ENCODE results near the gene VSTM4. TPM values are rescaled to one million over a fixed set of nuclear protein-coding genes. Genes with fewer than 3 reads are reported as not detected.

Gene VSTM4
- polyA plus RNA-seq, 3 donors = 13.4 to 16.6 (median 15.9) TPM

DNA sequence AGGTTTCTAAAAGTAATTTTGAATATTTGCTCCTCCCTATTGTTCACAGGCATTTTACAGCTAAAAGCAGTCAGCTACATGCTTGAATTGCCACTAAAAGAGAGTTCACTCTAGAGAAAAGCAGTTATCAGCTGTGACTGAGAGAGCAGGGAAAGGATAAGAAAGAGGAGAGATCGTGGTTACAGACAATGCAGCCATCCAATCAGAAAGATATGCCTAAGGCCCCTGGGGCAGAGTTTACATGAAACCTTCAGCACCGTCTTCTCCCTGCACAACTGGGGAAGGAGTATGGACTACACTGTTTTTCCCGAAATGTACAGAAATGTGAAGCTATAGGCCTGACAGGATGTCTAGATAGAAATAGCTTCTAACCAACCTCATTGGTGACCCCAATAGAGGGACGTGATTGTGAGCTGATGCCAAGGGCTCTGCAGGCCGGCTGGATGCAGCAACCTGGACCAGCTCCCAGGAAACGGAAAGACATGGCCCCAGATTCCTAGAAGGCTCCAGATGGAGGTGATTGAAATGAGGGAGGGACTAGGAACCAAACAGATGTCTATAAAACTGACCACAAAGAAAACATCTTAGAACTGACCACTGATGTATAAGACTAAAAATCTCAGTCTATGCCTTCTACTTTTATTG lies 3.2 kb upstream of the VSTM4 start:
- no peak for DNase-seq (ENCODE audit: low read depth in 3 of 3, low spot score in 2 of 3)

DNA sequence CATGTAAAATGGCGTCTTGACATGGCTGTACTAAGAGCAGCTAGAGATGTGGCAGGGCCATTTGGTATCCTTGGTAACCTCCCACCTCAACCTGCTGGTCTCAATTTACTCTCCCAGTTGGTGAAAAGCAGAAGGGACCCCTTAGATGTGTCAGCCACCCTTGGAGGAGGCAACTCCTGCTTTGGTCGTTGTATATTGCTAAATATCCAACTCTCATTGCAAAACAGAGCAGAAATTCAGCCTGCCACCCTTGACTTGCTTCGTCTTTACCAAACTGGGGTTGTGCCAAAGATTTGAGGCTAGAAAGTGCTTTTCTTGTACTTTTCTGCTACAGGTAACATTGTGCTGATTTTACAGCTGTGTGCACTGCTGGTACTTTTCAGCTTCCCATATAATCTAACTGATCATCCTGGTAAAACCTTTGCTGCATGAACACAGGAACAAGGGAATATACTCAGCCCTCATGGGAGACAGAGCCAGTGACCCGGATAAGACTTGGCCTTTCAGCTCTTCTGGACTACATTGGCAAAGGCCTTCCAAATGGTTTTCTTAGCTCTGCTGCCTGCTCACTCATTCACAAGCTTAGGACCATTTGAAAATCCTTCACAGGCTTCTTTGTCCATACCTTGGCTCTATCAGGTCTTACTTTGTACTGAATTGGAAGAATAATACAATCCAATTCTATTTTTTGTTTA lies 2.2 kb upstream of the VSTM4 start:
- DNase-seq (ENCODE audit: low read depth in 3 of 3, low spot score in 2 of 3) = no peak

DNA sequence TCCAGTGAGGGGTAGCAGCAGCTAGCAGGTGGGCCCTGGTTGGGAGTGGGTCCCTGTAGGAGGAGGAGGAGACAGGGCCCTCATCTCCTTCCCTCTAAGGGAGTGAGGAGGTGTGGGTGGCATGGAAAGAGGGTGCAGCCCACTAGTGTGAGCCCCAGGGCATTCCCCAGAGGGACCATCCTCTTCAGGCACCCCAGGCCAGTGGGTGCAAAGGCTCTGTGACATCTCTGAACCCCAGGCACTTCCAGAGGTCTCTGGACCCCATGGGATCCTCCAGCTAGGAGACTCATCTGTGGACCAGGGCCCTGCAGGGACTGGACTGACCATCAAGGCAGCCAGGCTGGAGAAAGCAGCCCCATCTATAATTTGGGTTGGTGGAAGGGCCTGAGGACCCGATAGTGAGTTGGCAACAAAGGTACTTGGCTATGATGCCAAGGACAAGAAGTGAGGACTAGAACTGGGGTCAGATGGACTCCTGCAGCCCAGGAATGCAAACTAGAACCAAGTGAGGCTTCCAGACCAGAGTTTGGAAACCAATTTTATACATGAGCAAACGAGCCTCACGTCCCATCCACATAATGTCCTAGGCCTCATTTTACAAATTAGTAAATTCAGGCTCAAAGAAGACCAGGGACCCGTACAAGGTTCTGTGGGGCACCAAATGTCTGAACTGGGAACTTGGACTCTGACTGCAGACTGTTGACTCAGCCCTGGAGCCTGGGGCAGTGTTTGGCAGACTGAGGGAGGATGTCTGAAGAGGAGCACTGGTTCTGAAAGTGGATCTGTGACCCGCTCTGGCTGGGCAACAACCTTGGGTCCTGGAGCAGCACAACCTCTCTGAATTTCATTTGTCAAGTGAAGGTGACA lies 1.4 kb upstream of the VSTM4 start:
- no peak for DNase-seq (ENCODE audit: low read depth in 3 of 3, low spot score in 2 of 3)

DNA sequence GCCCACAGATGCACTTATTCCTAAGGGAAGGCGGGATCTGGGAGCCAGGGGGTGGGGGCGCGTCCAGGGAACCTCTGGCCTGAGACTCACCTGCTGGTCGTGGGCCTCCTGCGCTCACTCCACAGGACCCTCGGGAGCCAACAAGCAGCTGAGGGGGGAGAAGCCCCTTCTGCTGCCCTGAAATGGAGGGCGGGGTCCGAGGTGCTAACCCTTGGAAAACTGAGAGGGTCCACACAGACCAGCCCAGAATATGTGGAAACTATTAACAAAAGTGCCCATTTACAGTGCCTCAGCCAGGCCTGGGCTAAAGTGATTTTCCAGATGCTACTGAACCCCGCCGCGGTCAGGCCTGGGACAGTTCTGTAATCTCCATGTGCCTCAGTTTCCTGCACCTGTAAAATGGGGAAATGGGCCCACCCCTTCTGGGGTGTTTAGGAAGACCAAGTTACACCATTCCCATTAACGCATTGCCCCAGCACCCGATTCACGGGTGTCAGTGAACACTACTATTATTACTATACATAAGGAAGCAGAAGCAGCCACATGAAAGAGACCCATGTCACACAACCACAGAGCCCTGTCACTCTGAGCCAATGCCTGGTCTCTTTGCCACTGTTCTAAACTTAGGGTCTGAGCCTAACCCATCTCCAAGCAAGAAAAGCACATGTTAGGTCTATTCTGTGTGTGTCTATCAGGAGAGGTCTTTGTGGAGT lies 630 bp upstream of the VSTM4 start:
- DNase-seq (ENCODE audit: low read depth in 3 of 3, low spot score in 2 of 3) = no peak

DNA sequence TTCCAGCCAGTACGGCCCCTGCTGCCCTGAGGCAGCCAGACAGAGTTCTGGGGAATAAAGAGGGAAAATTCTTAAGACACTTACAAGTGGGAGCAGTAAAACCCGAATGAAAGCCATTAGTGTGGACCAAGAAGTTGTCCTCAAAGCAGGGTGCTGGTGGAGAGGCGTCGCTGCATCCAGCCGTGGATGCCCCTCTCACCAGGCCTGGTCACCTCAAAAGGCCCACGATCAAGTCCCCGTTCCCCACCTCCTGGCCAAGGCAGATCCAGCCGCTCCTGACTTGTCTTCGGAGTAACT lies 656 bp downstream of the VSTM4 start:
- DNase-seq (ENCODE audit: low read depth in 3 of 3, low spot score in 2 of 3) = no peak

- no peak for DNase-seq (ENCODE audit: low read depth in 3 of 3, low spot score in 2 of 3)
Measured at GRCh38 chr10:49113741-49114141, 1.6 kb downstream of the VSTM4 start.

- no peak for DNase-seq (ENCODE audit: low read depth in 3 of 3, low spot score in 2 of 3)
Measured at GRCh38 chr10:49112851-49113250, 2.5 kb downstream of the VSTM4 start.

DNA sequence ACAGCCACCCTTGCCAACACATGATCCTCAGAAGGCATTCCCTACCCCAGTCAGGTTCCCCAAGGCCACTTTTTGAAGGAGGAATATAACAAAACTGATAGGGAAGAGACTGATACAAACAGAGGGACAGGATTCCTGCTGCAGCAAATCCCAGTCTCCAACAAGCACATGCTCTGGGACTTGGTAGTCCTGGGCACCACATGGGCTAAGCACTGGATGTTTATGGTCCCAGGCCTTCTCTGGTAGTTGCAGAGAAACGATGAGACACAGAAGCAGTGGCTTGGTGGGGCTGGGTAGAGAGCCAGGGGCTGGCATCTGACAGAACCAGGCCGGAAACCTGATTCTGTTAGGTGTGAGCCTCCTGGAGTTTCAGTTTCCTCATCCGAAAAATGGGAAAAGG lies 3.2 kb downstream of the VSTM4 start:
- DNase-seq (ENCODE audit: low read depth in 3 of 3, low spot score in 2 of 3) = no peak

GRCh38 chr10:49111320-49111698 lies 4.0 kb downstream of the VSTM4 start:
- no peak for DNase-seq (ENCODE audit: low read depth in 3 of 3, low spot score in 2 of 3)

DNA sequence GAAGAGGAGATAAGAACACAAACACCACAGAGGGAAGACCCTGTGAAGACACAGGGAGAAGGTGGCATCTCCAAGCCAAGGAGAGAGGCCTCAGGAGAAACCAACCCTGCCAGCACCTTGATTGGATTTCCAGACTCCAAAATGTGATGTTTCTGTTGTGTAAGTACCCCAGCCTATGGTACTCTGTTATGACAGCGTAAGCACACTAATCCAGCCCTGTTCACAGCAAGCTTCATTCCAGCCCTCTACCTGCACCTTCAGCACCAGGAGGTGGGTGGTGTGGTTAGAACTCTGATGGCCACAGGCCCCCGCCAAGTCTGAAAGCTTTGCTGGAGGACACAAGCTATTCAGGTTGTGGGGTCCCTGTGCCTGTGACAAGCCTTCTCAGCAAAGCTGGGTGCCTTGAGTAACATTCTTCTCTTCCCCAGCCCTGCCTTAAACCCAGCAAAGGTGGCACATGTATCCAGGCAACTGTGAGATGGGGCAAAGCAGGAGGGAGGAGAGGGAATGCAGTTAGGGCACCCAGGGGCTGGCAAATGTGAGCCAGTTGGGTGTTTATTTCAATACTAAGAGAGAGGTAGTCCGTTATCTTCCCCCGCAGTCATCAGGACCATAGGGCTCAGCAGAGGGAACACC lies 4.5 kb downstream of the VSTM4 start:
- no peak for DNase-seq (ENCODE audit: low read depth in 3 of 3, low spot score in 2 of 3)

GRCh38 chr10:49109669-49110340 lies 5.5 kb downstream of the VSTM4 start:
- peak; percentile 40 to 45 (median 45) for DNase-seq (ENCODE audit: low read depth in 3 of 3, low spot score in 2 of 3)

DNA sequence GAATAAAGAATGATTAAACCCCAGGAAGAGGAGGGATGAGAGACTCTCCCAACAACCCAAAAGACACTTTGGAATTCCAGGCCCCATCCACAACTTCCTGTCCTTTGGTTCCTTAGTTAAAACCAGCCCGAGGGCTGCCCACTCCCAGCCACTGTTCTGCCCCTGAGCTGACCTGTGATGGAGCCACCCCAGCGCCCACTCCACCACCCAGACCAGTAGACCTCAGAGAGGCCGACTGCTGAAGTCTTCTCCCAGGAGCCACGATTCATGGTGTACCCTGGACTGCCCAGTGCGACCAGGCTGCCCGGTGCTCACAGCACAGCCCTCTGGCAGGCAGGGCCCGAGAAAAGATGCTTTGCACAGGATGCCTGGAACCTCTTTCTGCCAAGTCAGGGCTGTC lies 6.7 kb downstream of the VSTM4 start:
- no peak for DNase-seq (ENCODE audit: low read depth in 3 of 3, low spot score in 2 of 3)

GRCh38 chr10:49107887-49108267 lies 7.4 kb downstream of the VSTM4 start:
- DNase-seq (ENCODE audit: low read depth in 3 of 3, low spot score in 2 of 3) = no peak

GRCh38 chr10:49107111-49107886 lies 8.0 kb downstream of the VSTM4 start:
- DNase-seq (ENCODE audit: low read depth in 3 of 3, low spot score in 2 of 3) = no peak

GRCh38 chr10:49106451-49106850 lies 8.9 kb downstream of the VSTM4 start:
- DNase-seq (ENCODE audit: low read depth in 3 of 3, low spot score in 2 of 3) = no peak

- no peak for DNase-seq (ENCODE audit: low read depth in 3 of 3, low spot score in 2 of 3)
Measured at GRCh38 chr10:49105076-49105475, 10.2 kb downstream of the VSTM4 start.

DNA sequence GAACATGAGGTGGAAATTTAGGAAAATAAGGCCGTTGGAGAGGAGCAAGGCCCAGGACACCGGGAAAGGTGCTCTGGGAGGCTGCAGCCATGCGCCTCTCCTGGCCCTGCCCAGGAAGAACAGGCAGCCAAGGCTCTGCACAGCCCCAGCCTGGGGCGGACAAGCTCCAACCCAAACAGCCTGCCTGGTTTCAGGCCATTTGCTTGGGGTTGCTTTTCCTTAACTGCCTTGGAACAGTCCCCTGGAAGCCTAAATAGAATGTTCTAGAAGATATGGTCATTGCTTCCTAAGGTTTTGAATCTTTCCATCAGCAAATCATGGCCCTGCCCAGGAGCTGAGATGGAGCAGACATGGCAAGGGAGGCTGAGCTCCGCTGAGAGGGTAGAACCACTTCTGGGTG lies 11.0 kb downstream of the VSTM4 start:
- no peak for DNase-seq (ENCODE audit: low read depth in 3 of 3, low spot score in 2 of 3)

GRCh38 chr10:49103761-49104160 lies 11.6 kb downstream of the VSTM4 start:
- DNase-seq (ENCODE audit: low read depth in 3 of 3, low spot score in 2 of 3) = no peak

GRCh38 chr10:49099046-49099445 lies 16.3 kb downstream of the VSTM4 start:
- DNase-seq (ENCODE audit: low read depth in 3 of 3, low spot score in 2 of 3) = no peak
